Measurements from ENCODE around the gene LGALS8. TPM values are rescaled to one million over a fixed set of nuclear protein-coding genes. Genes with fewer than 3 reads are reported as not detected.
A peak's percentile ranks its signal among the peaks of the same experiment; 100 is the strongest.

The LGALS8 gene
- total RNA-seq, 2 donors from 2014 or later = 11.4 to 15.0 TPM

- Mint-ChIP-seq H3K27ac (no peak overlapping the region), H3K4me3 (no peak overlapping the region), H3K27me3 (ENCODE audit: insufficient read depth) (peaks cover 1% of the 10 kb centered on the region), H3K9me3 (no peaks in the 10 kb centered on the region), H3K36me3 (ENCODE audit: low read depth) (no peaks in the 10 kb centered on the region), H3K4me1 (peaks cover 5% of the 10 kb centered on the region)
- H3K4me3 ChIP-seq (ENCODE audit: low read length) = no peak overlapping the region
- H3K27me3 ChIP-seq (ENCODE audit: control insufficient read depth, insufficient read depth, low read length, poor library complexity, severe bottlenecking) = no peaks in the 10 kb centered on the region
- no peak overlapping the region for H3K9ac ChIP-seq (ENCODE audit: extremely low read depth, low read length, poor library complexity, severe bottlenecking)
- no peak overlapping the region for H3K27ac ChIP-seq (ENCODE audit: low read depth, low read length)
- no peaks in the 10 kb centered on the region for H3K36me3 ChIP-seq (ENCODE audit: control insufficient read depth, insufficient read depth, low read length)
- no peak for TF ChIP-seq CTCF (conservative IDR thresholded peaks at IDR 0.05)
- no peaks in the 10 kb centered on the region for H3K9me3 ChIP-seq (ENCODE audit: control insufficient read depth, low read length)
- H3K4me1 ChIP-seq (ENCODE audit: control insufficient read depth, insufficient read depth, low read length) = no peaks in the 10 kb centered on the region
- whole genome bisulfite sequencing, 2 experiments (ENCODE audit: insufficient coverage in 1 of 2, insufficient read length in 1 of 2) = 91 to 92% methylated on average over 6 to 11 of the region's 11 CpGs
- DNase-seq = no peak
Measured at GRCh38 chr1:236494082-236494481, 29.7 kb upstream of the LGALS8 start.

GRCh38 chr1:236494586-236495466 lies 29.0 kb upstream of the LGALS8 start:
- WGBS, 2 experiments (ENCODE audit: insufficient coverage in 1 of 2, insufficient read length in 1 of 2) = 75% methylated on average over 8 to 10 of the region's 10 CpGs

GRCh38 chr1:236495467-236496112 lies 28.2 kb upstream of the LGALS8 start:
- Mint-ChIP-seq H3K9me3 (no peaks in the 10 kb centered on the region), H3K36me3 (ENCODE audit: low read depth) (no peaks in the 10 kb centered on the region), H3K4me1 (peaks cover 5% of the 10 kb centered on the region), H3K27me3 (ENCODE audit: insufficient read depth) (peaks cover 1% of the 10 kb centered on the region), H3K4me3 (no peak overlapping the region), H3K27ac (no peak overlapping the region)
- no peak for TF ChIP-seq CTCF (conservative IDR thresholded peaks at IDR 0.05)
- Histone ChIP-seq H3K4me1 (ENCODE audit: control insufficient read depth, insufficient read depth, low read length) (no peaks in the 10 kb centered on the region), H3K9ac (ENCODE audit: extremely low read depth, low read length, poor library complexity, severe bottlenecking) (no peak overlapping the region), H3K4me3 (ENCODE audit: low read length) (no peak overlapping the region), H3K27ac (ENCODE audit: low read depth, low read length) (no peak overlapping the region), H3K9me3 (ENCODE audit: control insufficient read depth, low read length) (no peaks in the 10 kb centered on the region), H3K27me3 (ENCODE audit: control insufficient read depth, insufficient read depth, low read length, poor library complexity, severe bottlenecking) (no peaks in the 10 kb centered on the region), H3K36me3 (ENCODE audit: control insufficient read depth, insufficient read depth, low read length) (no peaks in the 10 kb centered on the region)
- peak; percentile 67 for DNase-seq
- WGBS, 2 experiments (ENCODE audit: insufficient coverage in 1 of 2, insufficient read length in 1 of 2) = 71 to 100% methylated on average over 1 to 7 of the region's 11 CpGs

More at GRCh38 chr1:236494586-236495466, 29.0 kb upstream of the LGALS8 start:
- Histone ChIP-seq H3K4me1 (ENCODE audit: control insufficient read depth, insufficient read depth, low read length) (no peaks in the 10 kb centered on the region), H3K4me3 (ENCODE audit: low read length) (no peak overlapping the region), H3K9ac (ENCODE audit: extremely low read depth, low read length, poor library complexity, severe bottlenecking) (no peak overlapping the region), H3K27ac (ENCODE audit: low read depth, low read length) (no peak overlapping the region), H3K9me3 (ENCODE audit: control insufficient read depth, low read length) (no peaks in the 10 kb centered on the region), H3K27me3 (ENCODE audit: control insufficient read depth, insufficient read depth, low read length, poor library complexity, severe bottlenecking) (no peaks in the 10 kb centered on the region), H3K36me3 (ENCODE audit: control insufficient read depth, insufficient read depth, low read length) (no peaks in the 10 kb centered on the region)
- Mint-ChIP-seq H3K4me1 (peaks cover 5% of the 10 kb centered on the region), H3K27ac (no peak overlapping the region), H3K4me3 (no peak overlapping the region), H3K9me3 (no peaks in the 10 kb centered on the region), H3K36me3 (ENCODE audit: low read depth) (no peaks in the 10 kb centered on the region), H3K27me3 (ENCODE audit: insufficient read depth) (peaks cover 1% of the 10 kb centered on the region)
- no peak for TF ChIP-seq CTCF (conservative IDR thresholded peaks at IDR 0.05)
- no peak for DNase-seq
